Retinal pigment epithelial cell (primary cell): Measurements from ENCODE around the gene OR6C2.
"Not testable (repeated sequence)": the region's sequence is repeated elsewhere in the genome, so short reads cannot be mapped to it uniquely, and the experiment has no call there.

Source experiments
- DNase-seq: peaks from one replicate; pipeline ENCODE4 v3.0.0-alpha.2; 2010; ENCODE audit warnings: low read depth
- H3K4me3 ChIP-seq: 2 replicates; pipeline ENCODE4 v1.5.1; 2011; ENCODE audit warnings: mild to moderate bottlenecking, low read length, control low read depth, moderate library complexity
- CTCF ChIP-seq: conservative IDR thresholded peaks from 2 replicates; pipeline ENCODE4 v1.5.1; 2011; ENCODE audit warnings: low read depth, low read length, control low read depth, inconsistent platforms

OR6C2 gene

GRCh38 chr12:55443776-55444175 is at the start of gene OR6C2:
Gene OR6C2, plus strand, starts transcription at chr12:55444076. Its CDS starts 8,138 bp downstream, at chr12:55452214.
- no peak for TF ChIP-seq CTCF
- no peak for DNase-seq
- H3K4me3 ChIP-seq = no peak within 1 kb of the TSS

- DNase-seq = no peak
- no peak overlapping the region for H3K4me3 ChIP-seq
- TF ChIP-seq CTCF = no peak
These were observed 47.5 kb upstream of the OR6C2 start for GRCh38 chr12:55396326-55396725.

- DNase-seq = no peak
- no peak within 1 kb of the TSS for H3K4me3 ChIP-seq
- no peak for TF ChIP-seq CTCF
These were observed 43.6 kb upstream of the OR6C2 start, which contains the start of gene OR6C65 for GRCh38 chr12:55400229-55400628. Gene OR6C65, plus strand, starts transcription at chr12:55400529. Its CDS starts 0 bp downstream, at chr12:55400529.

GRCh38 chr12:55407866-55408265 is 36.0 kb upstream of the OR6C2 start:
- no peak for DNase-seq
- no peak overlapping the region for H3K4me3 ChIP-seq
- TF ChIP-seq CTCF = no peak

GRCh38 chr12:55409133-55409532 is 34.7 kb upstream of the OR6C2 start:
- H3K4me3 ChIP-seq, DNase-seq: not testable (repeated sequence)

GRCh38 chr12:55412138-55412537 is 31.7 kb upstream of the OR6C2 start:
- not testable (repeated sequence) for H3K4me3 ChIP-seq, DNase-seq

GRCh38 chr12:55413498-55414388 is 30.1 kb upstream of the OR6C2 start:
- not testable (repeated sequence) for DNase-seq, H3K4me3 ChIP-seq

GRCh38 chr12:55414396-55414823 is 29.5 kb upstream of the OR6C2 start:
- peak overlapping the region; percentile 12 for H3K4me3 ChIP-seq
- not testable (repeated sequence) for DNase-seq

- peak overlapping the region; percentile 26 for H3K4me3 ChIP-seq
- not testable (repeated sequence) for DNase-seq
These were observed 29.0 kb upstream of the OR6C2 start for GRCh38 chr12:55414889-55415288.

GRCh38 chr12:55416961-55417360 is 26.9 kb upstream of the OR6C2 start:
- H3K4me3 ChIP-seq = no peak overlapping the region
- no peak for TF ChIP-seq CTCF
- no peak for DNase-seq
